Fibroblast of lung (primary cell): Measurements from ENCODE around the gene CH25H. TPM values are rescaled to one million over a fixed set of nuclear protein-coding genes. Genes with fewer than 3 reads are reported as not detected.

Experiments used
- DNase-seq, 2 donors: peaks; one replicate each; pipeline versions ENCODE4 v3.0.0 to v3.0.0-alpha.2; 2010; ENCODE audit warnings: low read depth in 2 of 2
- H2AFZ ChIP-seq: 2 replicates; pipeline ENCODE4 v1.5.1; 2012; ENCODE audit warnings: low read length, control low read depth, inconsistent platforms
- H3K27ac ChIP-seq: 2 replicates; pipeline ENCODE4 v1.5.1; 2011; ENCODE audit warnings: low read length, control low read depth; ENCODE audit not compliant: insufficient read depth
- H3K27me3 ChIP-seq: 2 replicates; pipeline ENCODE4 v1.5.1; 2011; ENCODE audit warnings: mild to moderate bottlenecking, low read length; ENCODE audit not compliant: control insufficient read depth, insufficient read depth
- H3K36me3 ChIP-seq: 2 replicates; pipeline ENCODE4 v1.5.1; 2011; ENCODE audit warnings: low read length; ENCODE audit not compliant: control insufficient read depth, insufficient read depth
- H3K4me1 ChIP-seq: 2 replicates; pipeline ENCODE4 v1.5.1; 2011; ENCODE audit warnings: low read length; ENCODE audit not compliant: control insufficient read depth, insufficient read depth; ENCODE audit errors: extremely low read depth
- H3K4me2 ChIP-seq: 2 replicates; pipeline ENCODE4 v1.5.1; 2011; ENCODE audit warnings: low read length, control low read depth; ENCODE audit not compliant: insufficient read depth; ENCODE audit errors: extremely low read depth
- H3K4me3 ChIP-seq, 4 experiments: fragments of 200-600 bp in 1 of 4; sonication (generic) in 1 of 4; replicated peaks in 1 of 4; 2 replicates each; pipeline ENCODE4 v1.5.1; 2011 to 2016; ENCODE audit warnings: low read length in 4 of 4, low read depth in 3 of 4, mild to moderate bottlenecking in 3 of 4, control low read depth in 2 of 4, inconsistent platforms in 1 of 4, mixed read lengths in 1 of 4; ENCODE audit not compliant: insufficient read depth in 1 of 4; ENCODE audit errors: control extremely low read depth in 1 of 4
- H3K79me2 ChIP-seq: 2 replicates; pipeline ENCODE4 v1.5.1; 2012; ENCODE audit warnings: mild to moderate bottlenecking, low read length, inconsistent platforms; ENCODE audit not compliant: control insufficient read depth, insufficient read depth
- H3K9ac ChIP-seq: 2 replicates; pipeline ENCODE4 v1.5.1; 2011; ENCODE audit warnings: mild to moderate bottlenecking, low read length, control low read depth; ENCODE audit not compliant: insufficient read depth
- H3K9me3 ChIP-seq: 2 replicates; pipeline ENCODE4 v1.5.1; 2012; ENCODE audit warnings: low read depth, low read length; ENCODE audit not compliant: control insufficient read depth, insufficient read depth
- H4K20me1 ChIP-seq: 2 replicates; pipeline ENCODE4 v1.5.1; 2011; ENCODE audit warnings: low read length; ENCODE audit not compliant: control insufficient read depth, insufficient read depth; ENCODE audit errors: extremely low read depth
- EZH2 ChIP-seq: IDR thresholded peaks from 2 replicates; pipeline ENCODE4 v1.5.1; 2012; ENCODE audit warnings: low read length, control low read depth, mild to moderate bottlenecking; ENCODE audit errors: missing control alignments
- polyA plus RNA-seq, 2 donors: library from polyadenylated mRNA; depleted of rRNA in 1 of 2; stranded (reverse) in 1 of 2; unstranded in 1 of 2; fragments of >200 nt; gene quantifications; 2 replicates each; pipeline ENCODE4 v1.2.1, GENCODE V29; 2011 to 2012; ENCODE audit warnings: missing spikeins in 1 of 2
- total RNA-seq: library from RNA; depleted of rRNA; stranded (reverse); fragments of >200 nt; gene quantifications from 2 replicates; pipeline ENCODE4 v1.2.1, GENCODE V29; 2014
- TF ChIP-seq, protein P1 (sequence below), 2 donors: IDR thresholded peaks in 1 of 2; conservative IDR thresholded peaks in 1 of 2; 1 replicate in 1 of 2; 2 replicates in 1 of 2; pipeline ENCODE4 v1.5.1; 2011 to 2012; ENCODE audit warnings: low read length in 2 of 2, control low read depth in 1 of 2, inconsistent platforms in 1 of 2, low read depth in 1 of 2, mild to moderate bottlenecking in 1 of 2

Gene CH25H
- total and polyA plus RNA-seq, 2 donors (not counting 1 experiment from before 2014, with no cell fraction given) = 1.7 to 17.7 TPM

DNA sequence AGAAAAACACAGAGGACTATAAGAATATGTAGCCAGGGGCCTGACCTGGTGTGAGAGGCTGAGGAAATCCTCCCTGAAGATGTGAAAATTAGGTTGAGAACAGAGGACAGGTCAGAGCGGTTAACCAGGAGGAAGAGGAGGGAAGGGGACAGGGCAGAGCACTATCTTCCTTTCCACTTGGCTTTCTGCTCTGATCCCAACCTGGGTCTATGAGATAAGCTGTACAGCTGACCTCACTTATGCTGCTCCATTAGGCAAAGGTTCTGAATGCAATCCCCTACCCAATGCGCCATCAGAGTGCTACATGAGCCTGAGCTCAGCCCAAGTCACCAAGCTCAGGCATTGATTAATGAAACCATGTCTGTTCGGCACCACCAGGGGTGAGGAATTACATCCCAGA is 33.9 kb upstream of the CH25H start:
- H3K4me2 ChIP-seq = no peak overlapping the region
- no peaks in the 10 kb centered on the region for H3K4me1 ChIP-seq
- H3K4me3 ChIP-seq = no peak overlapping the region
- no peaks in the 10 kb centered on the region for H3K79me2 ChIP-seq
- H3K27ac ChIP-seq = no peak overlapping the region
- H3K27me3 ChIP-seq = no peaks in the 10 kb centered on the region
- TF ChIP-seq, protein P1, sequence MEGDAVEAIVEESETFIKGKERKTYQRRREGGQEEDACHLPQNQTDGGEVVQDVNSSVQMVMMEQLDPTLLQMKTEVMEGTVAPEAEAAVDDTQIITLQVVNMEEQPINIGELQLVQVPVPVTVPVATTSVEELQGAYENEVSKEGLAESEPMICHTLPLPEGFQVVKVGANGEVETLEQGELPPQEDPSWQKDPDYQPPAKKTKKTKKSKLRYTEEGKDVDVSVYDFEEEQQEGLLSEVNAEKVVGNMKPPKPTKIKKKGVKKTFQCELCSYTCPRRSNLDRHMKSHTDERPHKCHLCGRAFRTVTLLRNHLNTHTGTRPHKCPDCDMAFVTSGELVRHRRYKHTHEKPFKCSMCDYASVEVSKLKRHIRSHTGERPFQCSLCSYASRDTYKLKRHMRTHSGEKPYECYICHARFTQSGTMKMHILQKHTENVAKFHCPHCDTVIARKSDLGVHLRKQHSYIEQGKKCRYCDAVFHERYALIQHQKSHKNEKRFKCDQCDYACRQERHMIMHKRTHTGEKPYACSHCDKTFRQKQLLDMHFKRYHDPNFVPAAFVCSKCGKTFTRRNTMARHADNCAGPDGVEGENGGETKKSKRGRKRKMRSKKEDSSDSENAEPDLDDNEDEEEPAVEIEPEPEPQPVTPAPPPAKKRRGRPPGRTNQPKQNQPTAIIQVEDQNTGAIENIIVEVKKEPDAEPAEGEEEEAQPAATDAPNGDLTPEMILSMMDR (conservative IDR thresholded peaks at IDR 0.05 in 1 of 2, IDR thresholded peaks at IDR 0.05 in 1 of 2; ENCODE audit: low read depth in 1 of 2, low read length in 2 of 2) = no peak
- TF ChIP-seq EZH2 = no peak
- H3K36me3 ChIP-seq = no peaks in the 10 kb centered on the region
- H3K9ac ChIP-seq = no peak overlapping the region
- no peaks in the 10 kb centered on the region for H4K20me1 ChIP-seq
- no peak for DNase-seq
- no peak overlapping the region for H2AFZ ChIP-seq
- H3K9me3 ChIP-seq = no peaks in the 10 kb centered on the region

DNA sequence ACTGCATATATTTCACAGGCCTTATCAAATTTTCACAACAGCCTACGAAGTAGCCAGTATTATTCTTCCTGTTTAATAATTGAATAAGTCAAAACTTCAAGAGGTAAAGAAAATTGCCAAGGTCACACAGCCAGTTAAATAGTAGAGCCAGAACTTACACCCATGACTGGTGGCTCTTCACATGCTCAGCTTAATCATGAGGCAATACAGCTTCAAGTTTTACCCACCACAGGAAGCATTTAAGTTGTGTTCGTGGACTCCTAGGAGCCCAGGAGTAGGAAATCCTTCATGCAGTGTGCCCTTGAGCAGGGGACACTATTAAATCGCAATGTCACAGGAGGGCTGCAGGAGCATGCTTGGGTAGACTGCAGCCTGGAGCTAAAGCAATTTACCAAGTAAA is 33.4 kb upstream of the CH25H start:
- Histone ChIP-seq H3K27ac (no peak overlapping the region), H3K4me2 (no peak overlapping the region), H3K4me1 (no peaks in the 10 kb centered on the region), H3K9me3 (no peaks in the 10 kb centered on the region), H3K9ac (no peak overlapping the region), H3K79me2 (no peaks in the 10 kb centered on the region), H2AFZ (no peak overlapping the region), H4K20me1 (no peaks in the 10 kb centered on the region), H3K27me3 (no peaks in the 10 kb centered on the region), H3K36me3 (no peaks in the 10 kb centered on the region), H3K4me3 (no peak overlapping the region)
- DNase-seq = no peak
- TF ChIP-seq EZH2 = no peak
- TF ChIP-seq, protein P1 (conservative IDR thresholded peaks at IDR 0.05 in 1 of 2, IDR thresholded peaks at IDR 0.05 in 1 of 2; ENCODE audit: low read depth in 1 of 2, low read length in 2 of 2) = no peak

DNA sequence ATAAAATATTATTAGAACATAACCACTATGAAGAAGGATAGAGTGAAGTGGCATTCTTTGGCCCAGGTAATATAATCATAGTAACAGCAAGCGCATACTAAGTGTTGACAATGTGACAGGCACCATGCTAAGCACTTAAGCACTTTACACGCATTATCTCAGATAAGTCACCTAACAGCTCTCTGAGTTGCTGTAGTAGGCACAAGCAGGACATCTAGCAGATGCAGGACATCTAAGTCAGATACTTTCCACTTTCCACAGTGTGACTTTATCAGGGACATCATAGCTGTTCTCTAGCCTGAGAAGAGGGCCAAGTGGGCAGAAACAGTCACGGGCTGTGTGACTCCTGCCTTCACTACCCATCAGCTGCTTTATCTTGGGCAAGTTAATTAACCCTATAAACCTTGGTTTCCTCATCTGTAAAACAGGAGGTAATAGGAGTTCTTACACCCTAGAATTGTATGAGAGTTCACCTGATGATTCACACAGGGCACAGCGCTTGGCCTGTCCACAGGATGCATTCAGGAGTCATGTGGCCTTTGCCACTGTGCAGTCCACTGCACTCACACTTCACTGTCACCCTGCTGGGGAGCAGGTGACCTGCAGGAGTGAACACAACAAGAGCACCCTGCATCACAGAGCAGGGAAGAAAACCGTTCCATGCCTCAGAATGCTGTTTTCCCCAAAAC is 32.0 kb upstream of the CH25H start:
- Histone ChIP-seq H3K27me3 (no peaks in the 10 kb centered on the region), H3K79me2 (no peaks in the 10 kb centered on the region), H3K27ac (no peak overlapping the region), H3K9ac (no peak overlapping the region), H2AFZ (no peak overlapping the region), H3K4me1 (no peaks in the 10 kb centered on the region), H3K36me3 (no peaks in the 10 kb centered on the region), H4K20me1 (no peaks in the 10 kb centered on the region), H3K9me3 (no peaks in the 10 kb centered on the region), H3K4me2 (no peak overlapping the region), H3K4me3 (no peak overlapping the region)
- DNase-seq = no peak
- TF ChIP-seq, protein P1 (conservative IDR thresholded peaks at IDR 0.05 in 1 of 2, IDR thresholded peaks at IDR 0.05 in 1 of 2; ENCODE audit: low read depth in 1 of 2, low read length in 2 of 2) = no peak
- TF ChIP-seq EZH2 = no peak
